GM12878 (cell line): Measurements from ENCODE around the gene ROM1. TPM values are rescaled to one million over a fixed set of nuclear protein-coding genes. Genes with fewer than 3 reads are reported as not detected.

ENCODE experiments used
- ATAC-seq: fragments of 200-7000 bp; cut with Tn5 transposase; 3 replicates; pipeline ENCODE4 v1.9.1; 2020; ENCODE audit warnings: mild to moderate bottlenecking, moderate library complexity
- BruUV-seq: library from RNA; stranded (reverse); fragments of 400-500 nt; replicated peaks from 2 replicates; lab custom pipeline; 2021; lab: Mats Ljungman, UMichigan
- CTCF ChIA-PET: fragments of 300-600 bp; sonication (Branson Sonifier 250); formaldehyde crosslinking; extraction: SDS; loops from one replicate; lab custom pipeline; 2021; ENCODE audit warnings: inconsistent platforms; lab: Yijun Ruan, JAX
- POLR2A ChIA-PET: fragments of 350-600 bp; formaldehyde crosslinking; extraction: SDS; loops from one replicate; lab custom pipeline; 2021; ENCODE audit warnings: inconsistent platforms; lab: Charles Lee
- RAD21 ChIA-PET: fragments of 300-600 bp; sonication (Branson Sonifier 250); formaldehyde crosslinking; loops from one replicate; lab custom pipeline; 2023; ENCODE audit warnings: antibody characterized with exemption; ENCODE audit not compliant: unreplicated experiment; lab: Charles Lee
- SMC1A ChIA-PET: fragments of 300-600 bp; sonication (Branson Sonifier 250); formaldehyde crosslinking; loops from one replicate; lab custom pipeline; 2023; ENCODE audit not compliant: unreplicated experiment, uncharacterized antibody; lab: Charles Lee
- DNase-seq: peaks from one replicate; pipeline ENCODE4 v3.0.0-alpha.2; 2011; ENCODE audit warnings: low read depth, low spot score
- FAIRE-seq: peaks from 3 replicates; lab custom pipeline; 2011; peaks lifted over from hg19 to GRCh38; lab: Jason Lieb, UNC
- H2AFZ ChIP-seq: 2 replicates; pipeline ENCODE4 v1.6.0; 2011; ENCODE audit warnings: low read depth, low read length, control low read depth; ENCODE audit not compliant: control insufficient read depth
- H3K27ac ChIP-seq: 2 replicates; pipeline ENCODE4 v1.5.1; 2011; ENCODE audit warnings: control low read depth; ENCODE audit not compliant: control insufficient read depth, insufficient read depth
- H3K27me3 ChIP-seq, 2 experiments: replicated peaks in 1 of 2; 2 replicates each; pipeline versions ENCODE4 v1.6.0 to v1.6.1; 2011; ENCODE audit warnings: low read length in 1 of 2; ENCODE audit not compliant: control insufficient read depth in 2 of 2, insufficient read depth in 2 of 2
- H3K36me3 ChIP-seq, 2 experiments: 2 replicates each; pipeline ENCODE4 v1.5.1; 2011; ENCODE audit warnings: low read length in 1 of 2; ENCODE audit not compliant: control insufficient read depth in 2 of 2, insufficient read depth in 2 of 2
- H3K4me1 ChIP-seq: 2 replicates; pipeline ENCODE4 v1.6.1; 2011; ENCODE audit warnings: mild to moderate bottlenecking, low read length, moderate library complexity, mixed read lengths; ENCODE audit not compliant: control insufficient read depth, insufficient read depth
- H3K4me2 ChIP-seq: 2 replicates; pipeline ENCODE4 v1.6.0; 2011; ENCODE audit warnings: control low read depth; ENCODE audit not compliant: control insufficient read depth, insufficient read depth
- H3K4me3 ChIP-seq: fragments of 200-600 bp; sonication (generic); 2 replicates; pipeline ENCODE4 v1.5.1; 2016
- H3K79me2 ChIP-seq: 2 replicates; pipeline ENCODE4 v1.6.0; 2011; ENCODE audit warnings: low read length; ENCODE audit not compliant: control insufficient read depth, insufficient read depth
- H3K9ac ChIP-seq: 2 replicates; pipeline ENCODE4 v1.8.0; 2011; ENCODE audit warnings: low read length, control low read depth, mixed read lengths; ENCODE audit not compliant: control insufficient read depth, insufficient read depth
- H3K9me3 ChIP-seq: replicated peaks from 3 replicates; pipeline ENCODE4 v1.5.1; 2011; ENCODE audit warnings: mild to moderate bottlenecking, low read length; ENCODE audit not compliant: control insufficient read depth, insufficient read depth
- H4K20me1 ChIP-seq: 2 replicates; pipeline ENCODE4 v1.6.0; 2011; ENCODE audit not compliant: control insufficient read depth, insufficient read depth
- ATF2 ChIP-seq: IDR thresholded peaks from 2 replicates; pipeline ENCODE4 v1.6.1; 2012; ENCODE audit warnings: low read length, inconsistent platforms
- CBX5 ChIP-seq: sonication (generic); IDR thresholded peaks from 2 replicates; pipeline ENCODE4 v1.6.1; 2016; ENCODE audit warnings: low read depth, moderate library complexity, mild to moderate bottlenecking, inconsistent platforms
- KDM1A ChIP-seq: fragments of 200-600 bp; sonication (generic); IDR thresholded peaks from 2 replicates; pipeline ENCODE4 v1.6.1; 2016; ENCODE audit warnings: borderline replicate concordance
- NR2C2 ChIP-seq: IDR thresholded peaks from 2 replicates; pipeline ENCODE4 v1.6.1; 2011; ENCODE audit warnings: borderline replicate concordance, low read depth; ENCODE audit not compliant: control insufficient read depth, insufficient read length
- SKIL ChIP-seq: fragments of 450-650 bp; IDR thresholded peaks from 2 replicates; pipeline ENCODE4 v1.6.1; 2017; ENCODE audit warnings: mild to moderate bottlenecking, low read depth, inconsistent platforms; ENCODE audit not compliant: poor library complexity, severe bottlenecking
- SPI1 ChIP-seq: IDR thresholded peaks from 2 replicates; pipeline ENCODE4 v1.6.1; 2011; ENCODE audit warnings: low read depth, mild to moderate bottlenecking, low read length, moderate library complexity, borderline replicate concordance; ENCODE audit not compliant: insufficient read depth
- SRF ChIP-seq, 2 experiments: IDR thresholded peaks; 2 replicates each; pipeline ENCODE4 v1.6.1; 2011; ENCODE audit warnings: low read depth in 2 of 2, low read length in 2 of 2, mild to moderate bottlenecking in 1 of 2, moderate library complexity in 1 of 2
- ZBTB4 ChIP-seq: fragments of 450-650 bp; formaldehyde crosslinking; IDR thresholded peaks from 2 replicates; pipeline ENCODE4 v1.4.0; 2022; ENCODE audit warnings: mild to moderate bottlenecking, moderate library complexity
- WGBS: methylation state at CpG from one replicate; pipeline ENCODE4 v1.1.6; 2016; ENCODE audit warnings: low lambda C conversion rate; ENCODE audit not compliant: insufficient replicate concordance, insufficient coverage; ENCODE audit errors: missing lambda C conversion rate; 5-methylcytosine and 5-hydroxymethylcytosine counted together
- in situ Hi-C: fragments of 300-500 bp; cut with MboI; formaldehyde crosslinking; loops from 9 replicates; pipeline ENCODE4 v1.14.3; 2018; ENCODE audit warnings: mixed read lengths
- intact Hi-C: fragments of 100-400 bp; cut with micrococcal nuclease; formaldehyde crosslinking; loops from one replicate; pipeline ENCODE4 v1.14.2; 2022; ENCODE audit not compliant: unreplicated experiment
- polyA plus RNA-seq, 11 experiments: library from polyadenylated mRNA; depleted of rRNA in 4 of 11; unstranded in 6 of 11; stranded (reverse) in 5 of 11; fragments of >200 nt; fragmentation: Nextera tagmentation in 4 of 11; fragmentation: Illumina TruSeq in 1 of 11; extraction: Ambion mirVana in 4 of 11; extraction: Trizol in 1 of 11; gene quantifications; 1 replicate in 1 of 11; 2 replicates in 10 of 11; pipeline versions ENCODE4 v1.2.1 to v1.2.3, GENCODE V29; 2011 to 2016; ENCODE audit warnings: inconsistent platforms in 2 of 11, missing spikeins in 2 of 11, low read depth in 1 of 11
- total RNA-seq, 4 experiments: library from RNA; depleted of rRNA in 3 of 4; stranded (reverse); fragments of >200 nt in 3 of 4; fragmentation: Illumina TruSeq in 1 of 4; extraction: Trizol in 1 of 4; gene quantifications; 2 replicates each; pipeline versions ENCODE4 v1.2.1 to v1.2.3, GENCODE V29; 2013 to 2021

ROM1 gene
- total and polyA plus RNA-seq, 10 of the 15 experiments (the other 5 are each of a cell fraction or from before 2014, with no cell fraction given): 0.42 to 3.0 (median 1.1) TPM

GRCh38 chr11:62648967-62649364, 35.9 kb downstream of the ROM1 start (continued):
- TF ChIP-seq SKIL: no peak
- no peak for TF ChIP-seq CBX5

GRCh38 chr11:62649486-62649885, 36.4 kb downstream of the ROM1 start:
- no peak for FAIRE-seq
- WGBS: 81% methylated on average over 11 of the region's 11 CpGs
- no TSS peak for BruUV-seq
- no peaks in the 10 kb centered on the region; the same call in 1 of the 2 replicates for H4K20me1 ChIP-seq
- TF ChIP-seq SRF (IDR thresholded peaks at IDR 0.05; ENCODE audit: low read depth in 2 of 2, low read length in 2 of 2) (no peak), NR2C2 (no peak), KDM1A (no peak), SPI1 (no peak), ATF2 (no peak), ZBTB4 (no peak)
- TF ChIP-seq, all 136 proteins: peak for 0
- Histone ChIP-seq H3K4me1 (peaks cover 9% of the 10 kb centered on the region), H3K9me3 (no peaks in the 10 kb centered on the region), H3K9ac (no peak overlapping the region), H3K4me3 (no peak overlapping the region), H2AFZ (no peak overlapping the region), H3K79me2 (peaks cover 43% of the 10 kb centered on the region), H3K36me3 (peaks cover 5 to 13% of the 10 kb centered on the region in 2 experiments; a peak in 3 of 4 replicates), H3K27ac (no peak overlapping the region), H3K27me3 (no peaks in the 10 kb centered on the region), H3K4me2 (no peak overlapping the region)
- SMC1A ChIA-PET: interaction anchor here (1.0 to 1.4 kb wide), 2 partner anchors 50 to 58 kb away, joined by 4 to 6 read pairs; partner anchors contain the start of gene TUT1
- RAD21 ChIA-PET: no interaction called here
- DNase-seq (no peak), ATAC-seq (no peak)
- in situ Hi-C loops (no loop called here), intact Hi-C loops (no loop called here)
- CTCF ChIA-PET: interaction anchor here (1.0 to 1.7 kb wide), 3 partner anchors 38 to 225 kb away, joined by 3 to 5 read pairs (median 4); no protein-coding TSS in a partner anchor
- POLR2A ChIA-PET: interaction anchor here (0.5 to 14.6 kb wide), 9 partner anchors 20 to 235 kb away, joined by 3 to 295 read pairs (median 4); partner anchors contain the start of genes C11orf98, CSKMT, LBHD1 and UQCC3
